AG09309 (cell line): Measurements from ENCODE around the gene SMARCA1.
A peak's percentile ranks its signal among the peaks of the same experiment; 100 is the strongest.

Experiments used
- DNase-seq: peaks from one replicate; pipeline ENCODE4 v3.0.0-alpha.2; 2010; ENCODE audit warnings: low read depth
- H3K4me3 ChIP-seq: 2 replicates; pipeline ENCODE4 v1.5.1; 2011; ENCODE audit warnings: mild to moderate bottlenecking, low read depth, low read length, moderate library complexity; ENCODE audit not compliant: control insufficient read depth
- TF ChIP-seq, protein P1 (sequence below): IDR thresholded peaks from 2 replicates; pipeline ENCODE4 v1.5.1; 2011; ENCODE audit warnings: mild to moderate bottlenecking, low read depth, low read length, inconsistent platforms; ENCODE audit not compliant: insufficient read depth, control insufficient read depth; ENCODE audit errors: missing control alignments

The SMARCA1 gene

DNA sequence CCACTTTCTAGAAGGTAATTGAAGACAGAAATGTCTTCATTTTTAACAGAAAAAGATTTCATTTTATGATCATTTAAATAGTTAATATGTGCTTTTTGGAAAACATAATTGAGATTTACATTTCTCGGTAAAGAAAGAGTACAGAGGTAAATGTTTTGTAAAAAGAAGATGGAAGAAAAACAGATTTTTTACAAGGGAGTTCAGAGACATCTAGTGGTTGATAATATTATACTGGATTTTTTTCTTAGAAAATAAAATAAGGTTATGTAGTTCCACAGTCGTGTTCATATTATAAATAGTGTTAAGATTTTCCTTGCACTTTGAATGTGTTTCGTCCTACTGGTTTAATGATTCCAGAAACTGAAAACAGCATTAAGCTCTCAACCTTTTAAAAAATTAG is 60.6 kb downstream of the SMARCA1 start:
- DNase-seq = no peak
- TF ChIP-seq, protein P1, sequence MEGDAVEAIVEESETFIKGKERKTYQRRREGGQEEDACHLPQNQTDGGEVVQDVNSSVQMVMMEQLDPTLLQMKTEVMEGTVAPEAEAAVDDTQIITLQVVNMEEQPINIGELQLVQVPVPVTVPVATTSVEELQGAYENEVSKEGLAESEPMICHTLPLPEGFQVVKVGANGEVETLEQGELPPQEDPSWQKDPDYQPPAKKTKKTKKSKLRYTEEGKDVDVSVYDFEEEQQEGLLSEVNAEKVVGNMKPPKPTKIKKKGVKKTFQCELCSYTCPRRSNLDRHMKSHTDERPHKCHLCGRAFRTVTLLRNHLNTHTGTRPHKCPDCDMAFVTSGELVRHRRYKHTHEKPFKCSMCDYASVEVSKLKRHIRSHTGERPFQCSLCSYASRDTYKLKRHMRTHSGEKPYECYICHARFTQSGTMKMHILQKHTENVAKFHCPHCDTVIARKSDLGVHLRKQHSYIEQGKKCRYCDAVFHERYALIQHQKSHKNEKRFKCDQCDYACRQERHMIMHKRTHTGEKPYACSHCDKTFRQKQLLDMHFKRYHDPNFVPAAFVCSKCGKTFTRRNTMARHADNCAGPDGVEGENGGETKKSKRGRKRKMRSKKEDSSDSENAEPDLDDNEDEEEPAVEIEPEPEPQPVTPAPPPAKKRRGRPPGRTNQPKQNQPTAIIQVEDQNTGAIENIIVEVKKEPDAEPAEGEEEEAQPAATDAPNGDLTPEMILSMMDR = no peak
- no peak overlapping the region for H3K4me3 ChIP-seq

DNA sequence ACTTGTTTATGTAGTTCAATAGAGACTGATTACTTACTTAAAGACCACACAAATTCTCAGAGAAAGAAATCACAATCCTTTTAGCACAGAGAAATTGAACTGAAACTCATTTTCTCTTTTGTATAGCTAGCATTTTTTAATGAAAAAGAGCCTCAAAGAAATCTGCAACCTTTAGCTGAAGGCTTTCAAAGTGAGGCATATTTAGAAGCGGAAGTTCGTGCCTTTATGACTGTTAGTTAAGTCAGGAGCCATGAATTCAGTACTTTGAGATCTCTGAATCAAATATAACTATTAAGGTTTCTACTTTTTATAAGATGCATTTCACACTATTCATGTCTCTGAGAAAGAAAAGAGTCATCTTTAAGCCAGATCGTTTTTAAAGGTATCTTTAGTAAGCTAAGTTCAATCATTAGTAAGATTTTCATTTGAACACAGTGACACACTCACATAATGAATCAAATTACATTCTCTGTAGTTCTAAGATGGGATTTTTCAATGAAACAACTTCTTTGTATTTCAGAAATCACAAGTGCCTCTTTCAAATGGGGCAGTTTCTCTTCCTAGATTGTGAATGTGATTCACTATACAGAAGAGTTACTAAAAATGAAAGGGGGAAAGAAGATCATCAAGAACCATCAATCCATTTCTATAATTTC is 61.4 kb downstream of the SMARCA1 start:
- H3K4me3 ChIP-seq = no peak overlapping the region
- no peak for DNase-seq
- TF ChIP-seq, protein P1 = no peak

DNA sequence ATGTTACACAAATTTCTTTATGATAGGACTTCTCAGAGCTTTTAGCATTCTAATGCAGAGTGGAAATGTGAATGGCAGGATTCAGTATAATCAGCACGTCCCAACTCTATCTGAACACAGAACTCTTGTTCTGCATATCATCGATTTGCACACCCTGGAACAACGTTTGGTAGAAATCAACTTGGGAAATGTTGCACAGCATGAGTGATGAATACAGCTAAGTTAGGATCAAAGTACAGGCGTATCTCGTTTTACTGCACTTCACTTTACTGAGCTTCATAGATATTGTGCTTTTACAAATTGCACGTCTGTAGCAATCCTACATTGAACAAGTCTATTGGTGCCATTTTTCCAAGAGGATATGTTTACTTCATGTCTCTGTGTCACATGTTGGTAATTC is 70.8 kb downstream of the SMARCA1 start:
- no peak for DNase-seq
- TF ChIP-seq, protein P1 = no peak
- H3K4me3 ChIP-seq = no peak overlapping the region

DNA sequence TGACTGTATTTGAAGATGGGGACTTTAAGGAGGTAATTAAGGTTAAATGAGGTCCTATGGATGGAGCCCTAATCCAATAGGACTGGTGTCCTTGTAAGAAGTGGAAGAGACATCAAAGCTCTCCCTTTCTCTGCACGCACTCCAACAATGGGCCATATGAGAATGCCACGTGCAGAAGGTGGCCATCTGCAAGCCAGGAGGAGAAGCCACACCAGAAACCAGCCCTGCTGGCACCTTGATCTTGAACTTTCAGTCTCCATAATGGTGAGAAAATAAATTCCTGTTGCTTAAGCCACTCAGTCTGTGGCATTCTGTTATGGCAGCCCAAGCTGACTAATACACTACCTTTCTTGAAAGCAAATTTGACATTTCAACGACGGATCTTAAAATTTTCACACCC is 73.2 kb downstream of the SMARCA1 start:
- TF ChIP-seq, protein P1 = no peak
- DNase-seq = no peak
- no peak overlapping the region for H3K4me3 ChIP-seq

- TF ChIP-seq, protein P1 = peak; percentile 13
- DNase-seq = no peak
- no peak overlapping the region for H3K4me3 ChIP-seq
These were observed 74.1 kb downstream of the SMARCA1 start for GRCh38 chrX:129449148-129449547.

GRCh38 chrX:129445436-129445835 is 77.9 kb downstream of the SMARCA1 start:
- H3K4me3 ChIP-seq = no peak overlapping the region
- DNase-seq = no peak
- TF ChIP-seq, protein P1 = no peak
